ENCODE data around the gene COG2.

The COG2 gene

GRCh38 chr1:230703679-230704385 lies 61.6 kb downstream of the COG2 start:
- Histone ChIP-seq H3K36me3 (ENCODE audit: insufficient read depth, low read length) (no peaks in the 10 kb centered on the region), H3K4me1 (ENCODE audit: insufficient read depth, low read length) (no peaks in the 10 kb centered on the region)

GRCh38 chr1:230704830-230705229 lies 62.5 kb downstream of the COG2 start:
- H3K27ac ChIP-seq (ENCODE audit: low read depth, low read length): no peak overlapping the region
- H3K4me3 ChIP-seq (ENCODE audit: low read depth in 1 of 2, low read length in 2 of 2): no peak overlapping the region
- no peaks in the 10 kb centered on the region for H3K36me3 ChIP-seq (ENCODE audit: insufficient read depth, low read length)
- no peaks in the 10 kb centered on the region for H3K9me3 ChIP-seq (ENCODE audit: low read length)
- H3K27me3 ChIP-seq (ENCODE audit: control insufficient read depth in 1 of 2, insufficient read depth in 2 of 2, low read length in 2 of 2): no peaks in the 10 kb centered on the region
- no peaks in the 10 kb centered on the region for H3K4me1 ChIP-seq (ENCODE audit: insufficient read depth, low read length)
- H3K9ac ChIP-seq (ENCODE audit: low read length): no peak overlapping the region

More at GRCh38 chr1:230703679-230704385, 61.6 kb downstream of the COG2 start:
- Histone ChIP-seq H3K9ac (ENCODE audit: low read length) (no peak overlapping the region), H3K27me3 (ENCODE audit: control insufficient read depth in 1 of 2, insufficient read depth in 2 of 2, low read length in 2 of 2) (no peaks in the 10 kb centered on the region), H3K4me3 (ENCODE audit: low read depth in 1 of 2, low read length in 2 of 2) (no peak overlapping the region), H3K27ac (ENCODE audit: low read depth, low read length) (no peak overlapping the region), H3K9me3 (ENCODE audit: low read length) (no peaks in the 10 kb centered on the region)

GRCh38 chr1:230705289-230706019 lies 63.2 kb downstream of the COG2 start:
- no peak overlapping the region for H3K9ac ChIP-seq (ENCODE audit: low read length)
- no peak overlapping the region for H3K27ac ChIP-seq (ENCODE audit: low read depth, low read length)
- no peaks in the 10 kb centered on the region for H3K36me3 ChIP-seq (ENCODE audit: insufficient read depth, low read length)
- no peak overlapping the region for H3K4me3 ChIP-seq (ENCODE audit: low read depth in 1 of 2, low read length in 2 of 2)
- H3K4me1 ChIP-seq (ENCODE audit: insufficient read depth, low read length): no peaks in the 10 kb centered on the region
- no peaks in the 10 kb centered on the region for H3K9me3 ChIP-seq (ENCODE audit: low read length)
- H3K27me3 ChIP-seq (ENCODE audit: control insufficient read depth in 1 of 2, insufficient read depth in 2 of 2, low read length in 2 of 2): no peaks in the 10 kb centered on the region

- Histone ChIP-seq H3K27ac (ENCODE audit: low read depth, low read length) (no peak overlapping the region), H3K4me3 (ENCODE audit: low read depth in 1 of 2, low read length in 2 of 2) (no peak overlapping the region), H3K9ac (ENCODE audit: low read length) (no peak overlapping the region), H3K36me3 (ENCODE audit: insufficient read depth, low read length) (no peaks in the 10 kb centered on the region), H3K4me1 (ENCODE audit: insufficient read depth, low read length) (no peaks in the 10 kb centered on the region), H3K9me3 (ENCODE audit: low read length) (no peaks in the 10 kb centered on the region), H3K27me3 (ENCODE audit: control insufficient read depth in 1 of 2, insufficient read depth in 2 of 2, low read length in 2 of 2) (no peaks in the 10 kb centered on the region)
Observed at GRCh38 chr1:230706020-230706699, 63.9 kb downstream of the COG2 start.

GRCh38 chr1:230706887-230707731 lies 64.8 kb downstream of the COG2 start:
- H3K36me3 ChIP-seq (ENCODE audit: insufficient read depth, low read length): no peaks in the 10 kb centered on the region
- H3K27me3 ChIP-seq (ENCODE audit: control insufficient read depth in 1 of 2, insufficient read depth in 2 of 2, low read length in 2 of 2): no peaks in the 10 kb centered on the region
- H3K9ac ChIP-seq (ENCODE audit: low read length): no peak overlapping the region
- no peak overlapping the region for H3K4me3 ChIP-seq (ENCODE audit: low read depth in 1 of 2, low read length in 2 of 2)
- H3K9me3 ChIP-seq (ENCODE audit: low read length): no peaks in the 10 kb centered on the region
- no peaks in the 10 kb centered on the region for H3K4me1 ChIP-seq (ENCODE audit: insufficient read depth, low read length)
- no peak overlapping the region for H3K27ac ChIP-seq (ENCODE audit: low read depth, low read length)

GRCh38 chr1:230707732-230708630 lies 65.7 kb downstream of the COG2 start:
- H3K36me3 ChIP-seq (ENCODE audit: insufficient read depth, low read length): no peaks in the 10 kb centered on the region
- H3K4me3 ChIP-seq (ENCODE audit: low read depth in 1 of 2, low read length in 2 of 2): no peak overlapping the region
- H3K4me1 ChIP-seq (ENCODE audit: insufficient read depth, low read length): no peaks in the 10 kb centered on the region
- H3K27me3 ChIP-seq (ENCODE audit: control insufficient read depth in 1 of 2, insufficient read depth in 2 of 2, low read length in 2 of 2): no peaks in the 10 kb centered on the region
- H3K27ac ChIP-seq (ENCODE audit: low read depth, low read length): no peak overlapping the region
- no peaks in the 10 kb centered on the region for H3K9me3 ChIP-seq (ENCODE audit: low read length)
- no peak overlapping the region for H3K9ac ChIP-seq (ENCODE audit: low read length)

GRCh38 chr1:230708631-230709580 lies 66.6 kb downstream of the COG2 start:
- Histone ChIP-seq H3K27me3 (ENCODE audit: control insufficient read depth in 1 of 2, insufficient read depth in 2 of 2, low read length in 2 of 2) (no peaks in the 10 kb centered on the region), H3K4me1 (ENCODE audit: insufficient read depth, low read length) (peaks cover 5% of the 10 kb centered on the region), H3K36me3 (ENCODE audit: insufficient read depth, low read length) (no peaks in the 10 kb centered on the region), H3K9ac (ENCODE audit: low read length) (no peak overlapping the region), H3K27ac (ENCODE audit: low read depth, low read length) (no peak overlapping the region), H3K4me3 (ENCODE audit: low read depth in 1 of 2, low read length in 2 of 2) (no peak overlapping the region), H3K9me3 (ENCODE audit: low read length) (no peaks in the 10 kb centered on the region)

- Histone ChIP-seq H3K36me3 (ENCODE audit: insufficient read depth, low read length) (no peaks in the 10 kb centered on the region), H3K4me1 (ENCODE audit: insufficient read depth, low read length) (peaks cover 9% of the 10 kb centered on the region), H3K9ac (ENCODE audit: low read length) (no peak overlapping the region), H3K27ac (ENCODE audit: low read depth, low read length) (no peak overlapping the region), H3K9me3 (ENCODE audit: low read length) (no peaks in the 10 kb centered on the region), H3K4me3 (ENCODE audit: low read depth in 1 of 2, low read length in 2 of 2) (no peak overlapping the region), H3K27me3 (ENCODE audit: control insufficient read depth in 1 of 2, insufficient read depth in 2 of 2, low read length in 2 of 2) (no peaks in the 10 kb centered on the region)
Observed at GRCh38 chr1:230709619-230710542, 67.6 kb downstream of the COG2 start.

GRCh38 chr1:230710543-230710904 lies 68.2 kb downstream of the COG2 start:
- Histone ChIP-seq H3K27ac (ENCODE audit: low read depth, low read length) (no peak overlapping the region), H3K9me3 (ENCODE audit: low read length) (no peaks in the 10 kb centered on the region), H3K4me1 (ENCODE audit: insufficient read depth, low read length) (peaks cover 9% of the 10 kb centered on the region), H3K4me3 (ENCODE audit: low read depth in 1 of 2, low read length in 2 of 2) (no peak overlapping the region), H3K9ac (ENCODE audit: low read length) (no peak overlapping the region), H3K27me3 (ENCODE audit: control insufficient read depth in 1 of 2, insufficient read depth in 2 of 2, low read length in 2 of 2) (no peaks in the 10 kb centered on the region), H3K36me3 (ENCODE audit: insufficient read depth, low read length) (no peaks in the 10 kb centered on the region)

All from muscle layer of colon (tissue), 2 donors.